ENCODE results near the gene FBLN7.

- TF ChIP-seq CTCF (conservative IDR thresholded peaks at IDR 0.05; ENCODE audit: low read depth in 2 of 2) (no peak), POLR2AphosphoS5 (IDR thresholded peaks at IDR 0.05; ENCODE audit: low read depth) (no peak), REST (IDR thresholded peaks at IDR 0.05; ENCODE audit: unreplicated experiment) (no peak), JUNB (IDR thresholded peaks at IDR 0.05; ENCODE audit: unreplicated experiment) (no peak), CREB1 (CRISPR knock-in tag; IDR thresholded peaks at IDR 0.05; ENCODE audit: low read depth) (no peak), EZH2 (IDR thresholded peaks at IDR 0.05; ENCODE audit: low read depth, unreplicated experiment) (no peak), EZH2phosphoT487 (IDR thresholded peaks at IDR 0.05; ENCODE audit: unreplicated experiment) (no peak), STAT1 (IDR thresholded peaks at IDR 0.05; ENCODE audit: unreplicated experiment) (no peak), ZNF331 (CRISPR knock-in tag; IDR thresholded peaks at IDR 0.05; ENCODE audit: low read depth) (no peak)
- TF ChIP-seq, protein P1, sequence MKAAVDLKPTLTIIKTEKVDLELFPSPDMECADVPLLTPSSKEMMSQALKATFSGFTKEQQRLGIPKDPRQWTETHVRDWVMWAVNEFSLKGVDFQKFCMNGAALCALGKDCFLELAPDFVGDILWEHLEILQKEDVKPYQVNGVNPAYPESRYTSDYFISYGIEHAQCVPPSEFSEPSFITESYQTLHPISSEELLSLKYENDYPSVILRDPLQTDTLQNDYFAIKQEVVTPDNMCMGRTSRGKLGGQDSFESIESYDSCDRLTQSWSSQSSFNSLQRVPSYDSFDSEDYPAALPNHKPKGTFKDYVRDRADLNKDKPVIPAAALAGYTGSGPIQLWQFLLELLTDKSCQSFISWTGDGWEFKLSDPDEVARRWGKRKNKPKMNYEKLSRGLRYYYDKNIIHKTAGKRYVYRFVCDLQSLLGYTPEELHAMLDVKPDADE (IDR thresholded peaks at IDR 0.05), result no peak
Measured at GRCh38 chr2:112150447-112150846, 12.3 kb downstream of the FBLN7 start.

Data from GM23338 (cell line).